ENCODE measurements around the gene ZFHX3.

Gene ZFHX3

DNA sequence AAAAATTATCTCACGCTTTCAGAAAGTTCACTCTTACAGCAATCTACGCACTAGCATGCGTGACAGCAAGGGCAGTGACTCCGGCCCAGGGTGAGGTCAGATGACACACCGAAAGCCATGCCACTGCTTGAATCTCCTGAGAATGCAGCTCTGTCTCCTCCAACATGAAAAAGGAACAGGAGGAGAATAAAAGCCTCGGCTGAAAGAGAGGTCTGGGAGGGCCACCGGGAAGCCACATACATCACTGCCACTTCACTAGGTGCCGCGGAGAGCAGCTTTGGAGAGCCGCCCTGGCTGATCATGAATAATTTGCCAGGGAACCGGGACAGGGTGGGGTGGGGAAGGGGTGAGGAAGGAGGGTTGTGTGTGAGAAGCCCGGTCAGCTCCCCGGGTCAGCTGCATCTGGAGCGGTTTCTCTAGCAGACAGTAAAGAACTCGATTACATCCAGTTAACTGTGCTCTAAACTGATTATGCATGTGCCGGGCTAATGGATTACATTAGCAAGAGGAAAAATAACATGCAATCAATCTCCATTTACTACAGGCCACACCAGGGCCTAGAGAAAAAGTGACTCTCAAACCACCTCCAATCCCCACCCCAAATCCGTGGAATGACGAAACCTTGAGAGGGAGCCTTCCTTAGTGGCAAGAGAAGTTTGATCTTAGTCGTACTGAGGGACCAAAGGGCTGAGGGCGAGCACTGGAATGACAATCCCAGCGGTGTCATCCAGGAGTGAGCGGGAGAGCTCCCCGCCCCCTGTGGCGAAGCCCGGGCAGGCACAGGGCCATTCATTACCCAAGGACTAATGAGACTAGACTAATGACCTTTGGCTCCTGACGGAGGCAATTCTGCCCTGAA is 100.3 kb downstream of the ZFHX3 start:
- DNase-seq, result no peak

DNA sequence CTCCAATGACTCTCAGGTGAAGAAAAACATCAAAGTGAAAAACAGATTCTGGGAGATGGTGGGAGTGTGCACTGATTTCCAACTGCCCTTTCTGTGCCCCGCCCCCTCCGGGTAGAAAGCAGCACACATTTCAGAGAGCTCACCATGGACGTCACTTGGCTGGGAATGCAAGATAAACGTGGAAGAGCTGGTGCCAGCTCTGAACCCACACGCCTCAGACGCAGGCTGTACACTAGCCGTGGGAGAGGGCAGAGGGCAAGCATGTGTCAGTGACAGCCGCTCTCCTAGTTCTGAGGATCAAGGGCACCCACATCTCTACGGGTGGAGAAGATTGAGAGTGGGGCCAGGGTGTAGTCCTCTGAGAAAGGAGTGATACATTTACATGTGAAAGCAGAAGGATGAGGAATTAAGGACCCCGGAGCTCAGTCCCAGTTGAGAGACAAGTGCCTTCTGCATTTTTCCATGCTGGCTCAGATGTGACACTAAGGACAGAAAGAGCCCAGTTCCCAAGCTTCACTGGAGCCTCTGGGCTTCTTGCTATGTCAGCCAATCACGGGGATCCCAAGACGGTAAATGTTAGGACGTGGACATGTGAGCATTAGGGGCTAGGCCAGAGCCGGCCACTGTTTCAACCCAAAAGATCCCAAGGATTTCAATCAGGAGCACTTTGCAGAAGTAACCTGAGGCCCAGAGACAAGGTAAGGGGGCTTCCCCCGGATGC is 101.3 kb downstream of the ZFHX3 start:
- DNase-seq, result no peak

DNA sequence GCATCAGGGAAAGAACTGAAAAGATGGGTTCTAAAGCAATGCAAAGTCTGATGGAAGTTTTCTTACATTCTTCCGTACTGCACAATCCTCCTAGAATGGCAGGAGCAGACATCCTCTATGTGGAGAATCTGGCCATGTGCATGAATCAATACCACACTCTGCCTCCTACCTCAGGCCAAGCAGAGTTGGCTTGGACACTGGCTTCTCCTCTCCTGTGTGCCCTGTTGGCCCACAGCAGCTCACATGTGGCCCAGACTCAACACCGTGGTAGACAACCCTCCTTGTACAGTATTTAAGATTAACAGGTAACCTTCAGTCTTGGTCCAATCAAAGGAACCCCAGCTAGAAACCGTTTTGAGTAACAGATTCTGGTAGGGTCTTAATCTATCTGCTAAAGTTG is 101.9 kb downstream of the ZFHX3 start:
- no peak for DNase-seq

DNA sequence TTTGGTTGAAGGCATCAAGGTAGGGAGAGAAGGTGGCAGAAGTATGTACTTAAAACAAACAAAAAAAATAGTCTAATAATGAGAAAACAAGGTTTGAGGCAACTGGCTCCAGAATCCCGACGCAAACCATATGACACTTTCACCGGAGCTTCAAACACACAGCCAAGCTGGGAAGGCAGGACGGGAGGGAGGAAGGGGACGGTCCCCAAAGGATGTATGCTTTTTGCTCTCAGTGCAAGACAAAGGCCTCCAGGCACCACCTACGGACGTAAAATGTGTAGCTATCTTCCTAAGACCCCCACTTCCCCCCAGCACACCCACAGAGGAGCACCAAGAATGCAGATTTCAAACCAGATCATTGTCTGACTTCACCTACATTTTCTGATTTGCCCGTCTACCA is 102.3 kb downstream of the ZFHX3 start:
- no peak for DNase-seq

DNA sequence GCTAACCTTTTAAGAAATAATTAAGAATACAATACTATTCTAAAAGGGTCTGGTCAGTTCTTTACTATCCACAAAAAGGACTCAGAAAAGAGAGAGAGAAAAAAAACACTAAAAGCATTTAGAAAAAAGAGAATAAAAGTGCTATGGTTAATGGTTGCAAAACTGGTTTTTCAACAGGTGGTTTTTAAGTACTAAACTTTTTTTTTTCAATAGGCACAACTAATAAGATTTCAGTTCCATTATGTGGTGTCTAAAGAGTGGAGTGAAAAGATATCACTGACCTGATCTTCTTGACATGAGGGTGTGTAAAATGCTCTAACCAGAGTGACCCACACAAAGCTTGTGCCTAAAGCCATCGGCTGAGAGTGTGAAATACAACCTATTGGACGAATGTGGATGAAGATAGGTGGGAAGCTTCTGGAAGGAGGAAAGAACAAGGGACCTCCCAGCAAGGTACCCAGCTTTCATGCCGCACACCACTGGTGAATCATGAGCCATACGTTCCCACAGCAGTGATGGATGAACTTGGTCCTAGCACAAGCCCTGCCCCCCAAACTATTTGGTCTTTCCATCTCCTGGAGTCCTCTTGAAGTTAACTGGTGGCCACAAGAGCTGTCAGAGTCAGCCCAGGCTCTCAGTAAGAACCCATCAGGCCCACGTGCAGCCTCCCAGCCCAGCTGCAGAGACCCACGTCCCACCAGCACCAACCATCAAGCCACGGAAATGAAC is 103.0 kb downstream of the ZFHX3 start:
- DNase-seq, result no peak

DNA sequence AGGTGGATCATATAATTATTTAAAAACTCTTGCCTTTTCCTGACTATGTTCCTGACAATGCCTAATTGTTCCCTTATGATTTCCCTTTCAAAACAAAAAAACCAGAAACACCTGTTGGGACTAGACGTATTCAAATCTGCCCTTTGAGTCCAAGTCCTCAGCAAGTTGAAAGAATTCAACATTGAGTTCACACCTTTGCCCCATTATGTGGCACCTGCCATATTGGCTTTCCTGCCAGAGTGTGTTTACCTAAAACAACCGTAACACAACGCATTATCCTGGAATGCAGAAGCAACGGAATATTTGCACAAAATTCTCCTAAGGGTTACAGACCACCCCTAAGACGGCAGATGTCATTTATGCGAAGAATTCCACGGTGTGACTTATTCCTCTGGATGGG is 105.9 kb downstream of the ZFHX3 start:
- DNase-seq, result no peak

DNA sequence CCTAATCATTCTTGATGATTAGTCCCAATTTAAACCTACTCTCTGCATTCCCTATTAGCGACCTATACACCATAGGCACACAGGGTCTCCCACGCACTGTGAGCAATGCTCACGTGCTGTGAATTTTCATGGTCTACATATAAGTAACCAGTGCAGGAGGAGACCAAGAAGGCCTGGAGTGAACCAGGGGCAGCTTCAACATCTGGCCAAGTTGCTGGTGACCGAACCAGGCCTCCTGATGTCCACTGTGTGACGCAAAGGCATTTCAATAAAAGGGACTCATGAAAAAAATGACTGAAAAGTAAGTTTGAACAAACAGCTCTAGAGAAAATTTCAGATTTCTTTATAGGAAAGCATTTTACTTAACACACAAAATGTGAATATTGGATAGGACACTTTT is 107.0 kb downstream of the ZFHX3 start:
- no peak for DNase-seq

DNA sequence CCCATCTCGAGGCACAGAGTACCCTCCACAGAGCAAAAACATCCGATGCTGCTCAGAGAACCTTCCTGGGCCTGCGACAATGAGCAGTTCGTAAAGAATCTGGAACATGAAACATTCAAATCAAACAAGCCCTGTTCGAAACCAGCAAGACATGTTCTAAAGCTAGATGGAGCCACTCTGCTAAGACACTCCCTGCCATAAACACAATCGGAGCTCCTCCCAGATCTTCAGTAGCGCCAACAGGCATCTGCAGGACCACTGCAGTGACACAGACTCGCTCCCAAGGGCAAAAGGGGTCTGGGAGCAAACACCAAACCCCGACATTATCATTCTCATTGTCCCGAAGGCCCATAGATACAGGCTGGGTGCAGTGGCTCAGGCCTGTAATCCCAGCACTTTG is 108.7 kb downstream of the ZFHX3 start:
- no peak for DNase-seq

DNA sequence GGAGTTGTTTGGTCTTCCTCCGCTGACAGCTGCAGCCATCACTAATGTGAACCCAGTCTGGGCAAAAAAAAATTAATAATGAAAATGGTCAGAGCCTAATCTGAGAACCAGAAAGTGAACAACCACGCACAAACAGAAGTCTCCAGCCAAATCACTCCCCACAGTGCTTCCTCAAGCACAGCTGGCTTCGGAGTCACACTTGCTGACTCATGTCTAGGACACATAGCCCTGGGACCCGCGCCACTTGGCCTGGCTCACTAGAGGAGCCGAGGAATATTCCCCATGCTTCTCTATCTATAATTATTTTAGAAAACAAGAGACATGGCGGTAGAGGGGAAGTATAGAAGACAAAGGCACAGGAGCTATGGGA is 109.1 kb downstream of the ZFHX3 start:
- no peak for DNase-seq

DNA sequence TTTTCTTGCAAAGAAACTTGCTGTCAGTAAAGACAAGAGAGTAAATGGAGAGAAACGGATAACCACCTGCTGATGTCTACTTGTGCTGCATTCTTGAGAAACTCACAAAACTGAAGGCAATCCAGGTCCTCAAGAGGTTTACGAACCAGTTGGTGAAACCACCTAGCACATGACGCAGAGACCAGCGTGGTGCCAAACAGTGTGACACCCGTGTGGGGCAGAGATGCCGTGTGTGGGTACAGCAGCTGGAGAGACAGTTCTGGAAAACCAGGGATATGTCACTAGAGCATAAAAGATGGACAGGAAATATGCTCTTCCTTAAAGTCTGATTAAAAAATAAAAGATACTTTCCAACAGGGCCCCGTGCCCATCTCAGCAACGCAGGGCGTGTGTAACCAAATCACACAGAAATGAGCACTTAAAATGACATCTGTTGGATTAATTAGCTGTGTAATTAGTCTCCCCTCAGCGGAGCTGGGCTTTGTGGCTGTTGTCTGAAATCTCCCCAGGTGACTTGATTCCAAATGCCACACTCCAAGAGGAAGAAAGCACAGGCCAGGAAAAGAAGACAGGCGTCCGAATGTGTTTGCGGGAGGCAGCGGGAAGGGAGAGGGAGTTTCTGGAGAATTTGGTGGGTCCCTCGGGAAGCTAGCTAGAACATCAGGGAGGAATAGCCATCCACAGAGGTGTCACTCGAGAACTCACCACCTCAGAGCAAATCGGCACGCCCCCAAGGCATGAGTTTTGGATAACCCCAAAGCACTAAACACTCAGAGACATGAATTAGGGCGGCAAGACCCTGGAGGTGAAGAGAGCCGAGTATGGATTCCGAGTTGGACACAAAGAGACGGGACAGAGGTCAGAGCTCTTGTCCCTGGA is 109.8 kb downstream of the ZFHX3 start:
- no peak for DNase-seq

DNA sequence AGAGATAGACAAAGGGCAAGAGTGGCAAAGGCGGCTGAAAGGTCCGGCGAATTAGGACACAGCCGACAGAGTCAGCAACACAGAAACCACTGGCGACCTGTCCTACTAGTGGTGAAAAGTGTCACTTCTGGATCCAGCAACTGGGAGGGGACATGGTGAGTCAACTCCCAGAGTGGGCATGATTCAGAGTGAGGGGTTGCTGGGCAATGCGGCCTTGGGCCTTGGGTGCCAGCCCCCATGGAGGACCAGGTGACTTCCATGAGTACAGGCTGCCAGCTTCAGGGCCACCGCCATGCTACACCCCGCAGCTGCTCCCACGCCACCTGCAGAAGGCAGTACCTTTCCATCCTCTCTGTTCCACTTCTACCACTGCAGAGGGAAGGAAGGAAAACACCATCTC is 110.6 kb downstream of the ZFHX3 start:
- no peak for DNase-seq

DNA sequence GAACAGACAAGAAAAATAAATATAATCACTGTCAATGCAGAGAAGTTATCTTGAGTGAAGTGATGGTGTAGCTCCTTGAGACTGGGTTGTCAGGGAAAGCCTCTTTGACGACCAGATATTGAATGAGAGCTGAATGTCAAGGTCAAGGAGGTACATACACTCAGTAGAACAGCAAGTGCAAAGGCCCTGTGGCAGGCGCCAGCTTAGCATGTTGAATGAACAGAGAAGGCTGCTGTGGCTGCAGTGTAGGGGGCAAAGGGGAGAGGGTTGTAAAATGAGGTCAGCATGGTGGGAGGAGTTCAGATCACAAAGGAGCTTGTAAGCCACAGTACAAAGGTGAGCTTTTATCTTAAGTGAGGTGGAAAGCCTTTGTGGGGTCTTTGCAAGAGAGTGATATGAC is 111.5 kb downstream of the ZFHX3 start:
- DNase-seq, result no peak

DNA sequence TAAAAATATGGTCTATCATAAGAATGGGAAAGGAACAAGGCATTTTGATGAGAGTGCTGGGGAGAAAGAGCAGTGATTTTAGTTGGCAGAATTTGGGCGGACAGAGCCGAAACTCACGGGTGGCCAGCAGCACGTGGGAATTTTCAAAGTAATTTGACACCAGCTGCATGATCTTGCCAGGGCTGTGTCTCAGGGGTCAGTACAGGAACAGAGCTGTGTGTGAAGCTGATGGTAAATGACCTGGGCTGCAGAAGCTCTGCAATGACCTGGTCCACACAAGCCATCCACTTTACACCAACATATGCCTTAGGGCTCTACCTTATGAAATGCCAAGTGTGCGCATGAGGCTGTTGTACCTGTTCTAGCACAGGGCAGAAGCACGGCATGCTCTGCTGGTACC is 112.0 kb downstream of the ZFHX3 start:
- no peak for DNase-seq

DNA sequence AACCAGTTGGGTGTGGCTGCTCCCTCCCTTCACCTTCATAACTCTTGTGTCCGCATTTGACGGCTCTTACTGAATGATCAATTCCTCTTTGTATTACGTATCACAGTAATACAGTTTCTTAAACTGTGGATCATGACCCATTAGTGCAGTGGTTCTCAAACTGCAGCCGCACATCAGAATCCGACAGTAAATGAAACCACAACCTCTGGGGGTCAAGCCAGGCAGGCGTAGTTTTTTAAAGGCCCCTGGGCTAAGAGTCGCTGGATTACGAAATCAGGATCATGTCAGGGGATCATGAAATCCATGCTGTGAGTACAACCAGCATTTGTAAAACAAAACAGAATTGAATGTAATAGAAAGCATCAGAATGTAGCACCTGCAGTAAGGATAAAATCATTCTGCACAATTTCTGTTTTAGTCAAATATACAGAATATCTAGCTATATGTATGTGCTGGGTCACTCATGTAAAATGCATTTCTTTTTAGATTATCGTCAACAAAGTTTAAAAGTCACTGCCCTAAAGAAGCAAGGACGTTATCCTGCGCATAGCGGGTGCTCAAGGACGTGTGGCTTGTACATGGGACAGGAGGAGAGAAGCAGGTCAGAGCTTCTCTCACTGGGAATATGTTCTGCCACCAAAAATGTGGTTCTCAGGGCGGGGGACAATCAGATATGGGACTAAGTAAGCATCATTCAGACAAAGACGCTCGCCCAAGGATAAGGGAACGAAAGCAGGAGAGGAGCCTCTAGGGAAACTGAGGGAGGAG is 113.1 kb downstream of the ZFHX3 start:
- DNase-seq, result no peak

DNA sequence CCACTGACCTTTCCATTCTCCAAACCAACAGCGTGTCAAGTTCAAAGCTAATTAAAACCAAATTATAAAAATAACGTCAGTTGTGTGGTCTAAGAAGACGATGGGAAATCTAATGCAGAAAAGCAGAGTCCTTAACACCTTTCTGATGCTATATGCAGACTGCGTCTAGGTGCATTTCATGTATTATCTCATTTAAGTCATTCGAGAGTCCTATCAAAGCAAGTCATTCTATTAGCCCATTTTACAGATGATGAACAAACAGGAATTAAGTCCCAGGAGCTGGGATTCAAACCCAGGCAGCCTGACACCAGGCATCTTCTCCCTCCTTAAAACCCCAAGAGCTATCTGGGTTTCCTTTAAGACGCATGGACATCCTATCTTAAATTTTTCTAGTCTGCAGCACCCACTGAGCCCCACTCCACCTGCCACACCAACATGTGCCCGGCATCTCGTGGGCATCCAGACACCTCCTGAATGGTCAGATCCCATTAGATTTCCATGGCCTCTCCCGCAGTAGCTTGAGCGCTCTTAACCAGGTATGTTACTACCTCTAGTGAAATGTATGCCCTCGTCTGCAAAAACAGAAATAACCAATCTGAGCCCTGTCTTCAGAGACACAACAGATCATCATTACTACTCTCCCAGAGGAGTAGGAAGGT is 115.1 kb downstream of the ZFHX3 start:
- no peak for DNase-seq

DNA sequence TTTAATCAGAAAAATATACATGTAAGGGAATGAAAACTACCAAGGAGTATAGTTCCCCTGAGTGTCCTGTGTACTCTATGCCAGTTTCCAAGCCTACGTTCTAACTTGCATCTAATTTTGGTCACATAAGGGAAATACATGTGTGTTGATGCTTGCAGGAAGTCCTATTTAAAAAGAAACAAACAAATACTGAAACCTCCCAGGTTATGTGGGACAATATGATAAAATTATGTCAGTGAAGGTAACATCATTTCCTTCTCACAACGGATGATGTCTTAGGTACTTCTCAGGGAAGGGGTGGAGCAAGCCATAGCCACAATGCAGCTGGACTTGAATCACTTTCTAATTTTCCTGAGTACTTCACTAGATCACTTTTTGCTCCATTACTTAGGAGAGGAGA is 115.9 kb downstream of the ZFHX3 start:
- no peak for DNase-seq

DNA sequence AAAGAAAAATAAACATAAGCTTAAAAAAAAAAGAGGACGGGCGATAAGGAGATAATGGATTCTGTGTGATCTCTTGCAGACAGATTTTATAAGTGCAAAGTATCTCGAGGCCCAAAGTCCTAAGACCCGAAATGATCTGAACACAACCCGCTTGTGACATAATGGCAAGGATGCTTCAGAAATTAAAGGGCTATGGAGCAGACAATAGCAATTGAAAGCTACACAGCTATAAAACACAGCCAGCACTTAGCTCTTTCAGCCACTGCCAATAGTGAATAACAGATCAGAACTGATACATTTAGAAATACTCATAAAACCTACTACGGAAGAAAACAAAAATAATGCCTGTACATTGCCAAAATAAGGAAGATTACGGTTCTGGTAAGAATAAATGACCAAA is 117.5 kb downstream of the ZFHX3 start:
- DNase-seq, result no peak

DNA sequence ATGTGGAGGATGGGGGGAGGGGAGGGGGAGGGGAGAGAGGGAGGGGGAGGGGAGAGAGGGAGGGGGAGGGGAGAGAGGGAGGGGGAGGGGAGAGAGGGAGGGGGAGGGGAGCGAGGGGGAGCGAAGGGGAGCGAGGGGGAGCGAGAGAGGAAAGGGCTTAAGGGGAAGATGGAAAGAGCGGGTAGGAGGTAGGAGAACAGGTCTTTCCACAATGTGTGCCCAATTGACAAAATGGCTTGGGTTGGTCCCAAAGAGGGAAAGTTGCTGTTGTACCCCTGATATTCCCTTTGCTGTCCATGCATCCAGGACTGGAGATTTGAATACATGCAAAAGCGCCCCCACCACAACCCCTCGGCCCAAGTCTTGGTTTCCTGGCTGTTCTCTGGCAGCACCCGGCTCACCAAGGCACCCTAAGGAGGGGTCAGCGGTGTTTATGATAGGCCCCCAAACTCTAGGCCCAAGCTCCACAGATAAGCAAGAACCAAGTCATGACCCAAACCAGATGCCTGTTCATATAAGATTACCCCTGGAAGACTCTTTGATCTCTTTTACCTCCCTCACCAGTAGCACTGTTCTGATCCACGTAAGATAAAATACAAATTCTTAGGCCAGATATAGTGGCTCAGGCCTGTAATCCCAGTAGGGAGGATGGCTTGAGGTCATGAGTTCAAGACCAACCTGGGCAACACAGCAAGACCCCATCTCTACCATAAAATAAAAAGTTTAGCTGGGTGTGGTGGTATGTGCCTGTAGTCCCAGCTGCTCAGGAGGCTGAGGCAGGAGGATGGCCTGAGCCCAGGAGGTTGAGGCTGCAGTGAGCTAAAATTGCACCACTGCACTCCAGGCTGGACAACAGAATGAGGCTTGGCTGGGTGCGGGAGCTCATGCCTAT is 119.6 kb downstream of the ZFHX3 start:
- DNase-seq, result no peak

DNA sequence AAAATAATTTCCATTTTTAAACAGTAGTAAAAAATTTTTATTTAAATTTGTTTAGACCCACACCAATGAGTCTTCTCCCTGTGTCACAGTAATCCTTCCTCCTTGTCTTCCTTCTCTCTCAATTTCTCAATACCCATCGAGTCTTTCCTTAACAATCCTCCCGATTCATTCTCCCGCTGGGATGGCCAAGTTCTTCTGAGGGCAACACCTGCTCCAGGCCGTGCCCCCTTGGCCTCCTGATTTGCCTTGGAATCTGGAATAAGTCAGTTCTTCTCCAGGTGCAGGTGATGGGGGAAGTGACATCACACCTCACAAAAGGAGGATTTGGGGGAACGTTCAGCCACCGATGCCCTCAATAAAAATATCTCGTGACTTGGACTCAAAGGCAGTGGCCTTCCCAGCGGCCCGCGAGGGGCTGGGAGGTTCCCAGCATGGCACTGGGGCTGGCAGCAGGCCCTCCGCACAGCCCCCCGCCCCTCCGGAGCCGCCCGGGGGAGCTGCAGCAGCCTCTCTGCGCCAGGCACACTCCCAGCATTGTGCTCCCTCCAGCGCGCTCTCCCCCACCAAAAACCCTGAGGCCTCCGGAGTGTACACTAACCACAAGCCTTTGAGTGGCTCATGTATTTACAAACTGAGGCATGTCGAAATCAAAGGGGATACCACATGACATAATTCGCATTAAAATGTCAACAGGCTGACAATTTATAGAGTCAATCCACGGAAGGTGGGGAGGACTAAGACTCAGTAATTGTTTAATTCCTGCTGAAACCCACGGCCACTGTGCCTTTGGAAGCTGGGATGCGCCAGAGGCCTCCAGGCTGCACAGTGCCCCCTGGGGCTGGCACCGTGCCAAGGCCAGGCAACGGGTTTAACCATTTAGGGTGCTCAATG is 120.5 kb downstream of the ZFHX3 start:
- no peak for DNase-seq

Data from cerebellar nuclear complex (tissue), 1 donor.